ENCODE results near the gene SPAM1. TPM values are rescaled to one million over a fixed set of nuclear protein-coding genes. Genes with fewer than 3 reads are reported as not detected.

Gene SPAM1
- total and polyA plus RNA-seq, 7 donors: 0.79 TPM; not detected in 6

GRCh38 chr7:123935436-123936381, 10.7 kb downstream of the SPAM1 start:
- no peaks in the 10 kb centered on the region for H3K27me3 ChIP-seq (ENCODE audit: insufficient read depth in 3 of 3, low read length in 2 of 3)

GRCh38 chr7:123936388-123936787, 11.3 kb downstream of the SPAM1 start:
- WGBS, 3 donors: 60 to 62% (median 61%) methylated on average over 2 of the region's 2 CpGs
- no peaks in the 10 kb centered on the region for H3K36me3 ChIP-seq (ENCODE audit: insufficient read depth in 1 of 2, low read depth in 1 of 2)
- no peak overlapping the region for H3K4me3 ChIP-seq
- no peaks in the 10 kb centered on the region for H3K4me1 ChIP-seq
- no peaks in the 10 kb centered on the region for H3K27me3 ChIP-seq (ENCODE audit: insufficient read depth in 3 of 3, low read length in 2 of 3)
- intact Hi-C loops (cut with DNase I): no loop called here
- DNase-seq: no peak
- no peak for TF ChIP-seq CTCF (IDR thresholded peaks at IDR 0.05)
- peaks cover 8% of the 10 kb centered on the region for H3K9me3 ChIP-seq
- H3K27ac ChIP-seq: no peak overlapping the region
- no peak for ATAC-seq

More at GRCh38 chr7:123935436-123936381, 10.7 kb downstream of the SPAM1 start:
- no peaks in the 10 kb centered on the region for H3K4me1 ChIP-seq
- ATAC-seq (no peak), DNase-seq (no peak)
- H3K4me3 ChIP-seq: no peak overlapping the region
- no peaks in the 10 kb centered on the region for H3K36me3 ChIP-seq (ENCODE audit: insufficient read depth in 1 of 2, low read depth in 1 of 2)
- intact Hi-C loops (cut with DNase I): no loop called here
- peaks cover 8% of the 10 kb centered on the region for H3K9me3 ChIP-seq
- WGBS, 3 donors: 56 to 81% (median 65%) methylated on average over 1 of the region's 1 CpG
- no peak overlapping the region for H3K27ac ChIP-seq
- no peak for TF ChIP-seq CTCF (IDR thresholded peaks at IDR 0.05)

- WGBS, 3 donors: 54 to 77% (median 66%) methylated on average over 2 to 3 of the region's 3 CpGs
- no peak for TF ChIP-seq CTCF (IDR thresholded peaks at IDR 0.05)
- Histone ChIP-seq H3K27me3 (ENCODE audit: insufficient read depth in 3 of 3, low read length in 2 of 3) (no peaks in the 10 kb centered on the region), H3K9me3 (peaks cover 8% of the 10 kb centered on the region), H3K27ac (no peak overlapping the region), H3K4me3 (no peak overlapping the region), H3K36me3 (ENCODE audit: insufficient read depth in 1 of 2, low read depth in 1 of 2) (no peaks in the 10 kb centered on the region), H3K4me1 (no peaks in the 10 kb centered on the region)
- intact Hi-C loops (cut with DNase I): no loop called here
- ATAC-seq: no peak
- DNase-seq: no peak
Observed at GRCh38 chr7:123939784-123940183, 14.7 kb downstream of the SPAM1 start.

GRCh38 chr7:123941391-123942180, 16.5 kb downstream of the SPAM1 start:
- no peaks in the 10 kb centered on the region for H3K36me3 ChIP-seq (ENCODE audit: insufficient read depth in 1 of 2, low read depth in 1 of 2)
- ATAC-seq: no peak
- WGBS, 3 donors: 59 to 64% (median 63%) methylated on average over 3 of the region's 3 CpGs
- H3K4me3 ChIP-seq: no peak overlapping the region
- H3K27ac ChIP-seq: no peak overlapping the region
- DNase-seq: no peak
- no peaks in the 10 kb centered on the region for H3K9me3 ChIP-seq
- H3K4me1 ChIP-seq: no peaks in the 10 kb centered on the region
- no peak for TF ChIP-seq CTCF (IDR thresholded peaks at IDR 0.05)
- no peaks in the 10 kb centered on the region for H3K27me3 ChIP-seq (ENCODE audit: insufficient read depth in 3 of 3, low read length in 2 of 3)
- intact Hi-C loops (cut with DNase I): no loop called here
